Measurements from ENCODE around the gene TBC1D16.
A peak's percentile ranks its signal among the peaks of the same experiment; 100 is the strongest.
"Not testable (repeated sequence)": the region's sequence is repeated elsewhere in the genome, so short reads cannot be mapped to it uniquely, and the experiment has no call there.

Gene TBC1D16

DNA sequence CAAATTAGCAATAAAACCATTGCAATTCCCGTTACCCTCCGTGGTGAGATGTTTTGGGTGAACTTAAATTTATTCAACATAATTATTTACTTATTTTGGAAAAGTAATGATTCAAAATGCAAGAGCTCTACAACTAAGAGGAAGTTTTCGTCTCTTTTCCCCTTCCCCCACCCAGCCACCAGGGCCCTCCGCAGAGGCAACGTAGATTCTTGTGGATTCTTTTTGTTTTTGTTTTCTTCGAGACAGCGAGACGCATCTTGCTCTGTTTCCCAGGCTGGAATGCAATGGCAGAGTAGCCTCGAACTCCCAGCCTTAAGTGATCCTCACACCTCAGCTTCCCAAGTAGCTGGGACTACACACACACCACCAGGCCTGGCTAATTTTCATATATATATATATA, 19.9 kb upstream of the TBC1D16 start:
- DNase-seq (ENCODE audit: low read depth in 1 of 2, low spot score in 1 of 2): no peak

- DNase-seq (ENCODE audit: low read depth in 1 of 2, low spot score in 1 of 2): no peak
Measured at GRCh38 chr17:80053102-80053501, 17.4 kb upstream of the TBC1D16 start.

DNA sequence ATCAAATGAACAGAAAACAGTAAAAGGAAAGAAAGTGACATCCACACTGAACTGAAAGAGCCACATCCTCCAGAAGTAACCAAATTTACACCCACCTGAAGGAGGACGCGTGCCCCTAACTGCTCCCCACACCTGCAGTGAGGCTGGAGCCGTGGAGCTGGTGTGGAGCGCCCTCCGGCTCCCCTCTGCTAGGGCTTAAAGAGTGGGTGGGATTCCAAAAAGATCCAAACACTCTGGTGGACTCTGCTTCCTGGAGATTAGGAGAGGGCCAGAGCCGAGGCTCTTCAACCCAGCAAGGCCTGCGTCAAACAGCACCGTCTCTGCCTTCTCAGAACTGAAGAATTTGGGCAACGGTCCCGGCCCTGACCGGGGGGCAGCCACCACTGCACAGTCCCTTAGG, 16.0 kb upstream of the TBC1D16 start:
- no peak for DNase-seq (ENCODE audit: low read depth in 1 of 2, low spot score in 1 of 2)

GRCh38 chr17:80050706-80051105, 15.0 kb upstream of the TBC1D16 start:
- DNase-seq (ENCODE audit: low read depth in 1 of 2, low spot score in 1 of 2): no peak

GRCh38 chr17:80049986-80050385, 14.3 kb upstream of the TBC1D16 start:
- no peak for DNase-seq (ENCODE audit: low read depth in 1 of 2, low spot score in 1 of 2)

DNA sequence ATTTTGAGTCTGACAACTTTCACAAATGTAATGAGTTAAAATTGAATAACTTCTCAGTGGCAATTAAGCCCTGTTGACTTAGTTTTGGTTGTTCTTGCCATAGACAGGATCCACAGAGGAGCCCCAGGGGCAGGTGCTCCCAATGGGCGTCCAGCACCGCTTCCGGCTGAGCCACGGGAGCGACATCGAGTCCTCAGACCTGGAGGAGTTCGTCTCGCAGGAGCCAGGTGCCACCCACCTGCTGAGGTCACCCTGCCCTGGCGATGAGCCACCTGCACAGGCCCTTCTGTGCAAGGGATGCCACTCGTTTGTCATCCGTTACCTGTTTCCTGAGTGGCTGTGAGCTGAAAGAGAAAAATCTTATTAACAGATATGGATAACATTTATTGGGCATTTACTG, 11.5 kb upstream of the TBC1D16 start:
- DNase-seq (ENCODE audit: low read depth in 1 of 2, low spot score in 1 of 2): no peak

- DNase-seq (ENCODE audit: low read depth in 1 of 2, low spot score in 1 of 2): not testable (repeated sequence)
Measured at GRCh38 chr17:80046709-80047108, 11.0 kb upstream of the TBC1D16 start.

- DNase-seq (ENCODE audit: low read depth in 1 of 2, low spot score in 1 of 2): no peak
Measured at GRCh38 chr17:80045703-80046102, 10.0 kb upstream of the TBC1D16 start.

- DNase-seq (ENCODE audit: low read depth in 1 of 2, low spot score in 1 of 2): no peak
Measured at GRCh38 chr17:80043963-80044362, 8.3 kb upstream of the TBC1D16 start.

DNA sequence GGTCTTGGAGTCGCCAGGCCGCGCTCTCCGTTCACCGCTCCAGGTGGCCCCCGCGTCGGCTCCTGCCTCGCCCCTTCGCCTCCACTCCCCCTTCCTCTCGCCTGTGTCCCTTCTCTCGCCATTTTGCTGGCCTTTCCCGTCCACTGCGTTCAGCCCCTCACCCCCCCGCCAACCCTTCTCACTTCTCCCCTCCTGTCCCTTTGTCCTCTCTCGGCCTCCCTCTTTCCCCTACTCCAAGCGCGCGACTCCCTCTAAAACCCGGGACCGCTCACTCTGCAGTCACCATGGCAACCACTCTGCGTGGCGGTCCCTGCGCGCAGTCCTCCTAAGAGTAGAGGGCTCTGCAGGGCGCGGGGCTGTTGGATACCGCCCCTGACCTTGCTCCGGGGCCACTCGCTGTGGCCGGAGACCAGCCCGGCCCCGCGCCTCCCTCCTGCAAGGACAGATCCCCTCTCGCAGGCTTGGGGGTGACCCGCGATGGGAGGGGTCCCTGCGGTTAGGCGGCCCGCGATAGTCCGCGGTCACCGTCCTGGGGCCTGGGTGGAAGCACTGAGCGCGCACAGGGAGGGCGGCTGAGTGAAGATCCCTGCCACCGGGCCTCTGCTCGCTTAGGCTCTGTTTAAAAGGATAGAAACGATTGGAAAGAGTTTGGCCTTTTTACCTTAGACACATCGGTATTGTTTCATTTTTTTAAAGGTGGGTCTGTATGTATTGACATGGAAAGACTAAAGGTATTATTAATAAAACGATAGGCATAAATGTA, 1.2 kb upstream of the TBC1D16 start:
- peak; percentile 3 to 5 for DNase-seq (ENCODE audit: low read depth in 1 of 2, low spot score in 1 of 2)

DNA sequence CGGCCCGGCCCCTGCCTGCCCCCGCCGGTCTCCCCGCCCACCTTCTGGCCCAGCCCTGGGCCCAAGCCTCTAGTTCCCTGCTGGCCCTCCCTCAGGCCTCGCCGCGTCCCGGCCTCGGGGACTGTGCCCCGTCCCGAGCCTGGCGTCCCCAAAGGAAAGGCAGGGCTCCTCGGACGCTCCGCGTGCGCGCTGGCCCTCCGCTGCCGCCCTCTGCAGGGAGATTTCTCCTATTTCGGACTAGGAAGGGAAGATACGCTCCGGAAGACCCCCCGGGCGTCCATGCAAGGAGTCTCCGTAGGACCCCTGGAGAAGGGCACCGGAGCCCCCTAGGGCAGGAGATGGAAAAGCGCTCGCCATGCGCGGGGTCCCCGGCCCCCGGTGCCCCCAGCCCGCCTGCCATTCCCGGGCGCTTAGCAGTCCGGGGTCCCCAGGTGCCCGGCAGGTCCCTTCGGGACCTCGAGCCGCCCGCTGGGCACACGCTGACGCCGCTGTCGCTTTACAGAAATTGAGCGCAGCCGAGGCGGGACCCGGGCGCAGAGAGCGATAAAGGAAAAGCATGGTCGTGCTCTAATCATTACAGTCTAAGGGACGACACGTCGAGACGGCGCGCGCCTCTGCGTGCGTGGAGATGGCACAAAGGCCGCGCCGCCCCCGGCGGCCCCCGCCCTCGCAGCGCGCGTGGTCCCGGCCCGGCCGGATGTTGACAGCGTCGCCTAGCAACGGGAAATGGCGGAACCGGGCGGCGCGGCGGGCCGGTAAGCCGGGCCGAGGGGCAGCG, 454 bp upstream of the TBC1D16 start, which contains the start of gene CCDC40:
Gene CCDC40, plus strand, starts transcription at position 706 of the 778 bp plus-strand sequence. Its CDS starts 21 bp downstream, at position 727.
- peak; percentile 52 to 64 for DNase-seq (ENCODE audit: low read depth in 1 of 2, low spot score in 1 of 2)

DNA sequence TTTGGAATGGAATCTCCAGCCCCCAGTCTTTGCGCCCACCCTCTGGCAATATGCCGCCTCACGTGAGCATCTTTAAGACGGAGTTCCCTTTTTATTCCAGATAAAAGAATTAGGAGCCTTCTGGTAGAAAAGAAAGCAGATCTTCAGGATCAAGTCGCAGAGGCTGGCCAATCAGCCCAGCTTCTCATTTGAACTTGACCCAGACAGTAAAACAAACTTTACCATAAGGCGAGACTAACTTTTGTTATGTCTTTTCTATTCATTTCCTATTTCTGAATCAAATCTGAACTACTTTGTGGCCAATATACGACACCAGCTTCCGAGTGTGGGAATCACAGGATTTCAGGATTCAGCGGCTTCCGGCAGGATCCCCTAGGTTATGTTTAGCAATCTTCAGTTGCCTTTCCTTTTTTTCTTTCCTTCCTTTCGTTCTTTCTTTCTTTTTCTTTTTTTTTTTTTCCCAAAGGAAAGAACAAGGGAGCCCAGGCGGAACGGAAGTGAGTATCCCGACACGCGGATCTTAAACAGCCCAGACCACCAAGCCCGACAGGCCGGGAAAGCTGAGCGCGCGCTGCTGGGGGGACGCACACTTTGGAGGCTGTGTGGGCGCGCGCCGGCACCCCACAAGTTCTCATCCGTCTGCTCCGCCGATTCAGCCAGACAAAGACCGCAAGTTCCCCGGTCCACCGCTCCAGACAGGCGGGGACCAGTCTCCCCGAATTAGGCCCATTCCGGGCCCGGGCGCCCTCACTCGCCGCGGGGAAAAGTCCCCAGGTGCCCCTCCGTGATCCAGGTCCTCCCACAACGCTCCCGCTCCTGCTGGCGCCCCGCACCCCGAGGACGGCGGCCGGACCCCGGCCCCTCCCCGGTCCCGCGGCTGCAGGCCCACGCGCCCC, 633 bp downstream of the TBC1D16 start:
- DNase-seq (ENCODE audit: low read depth in 1 of 2, low spot score in 1 of 2): peak; percentile 11 to 12

DNA sequence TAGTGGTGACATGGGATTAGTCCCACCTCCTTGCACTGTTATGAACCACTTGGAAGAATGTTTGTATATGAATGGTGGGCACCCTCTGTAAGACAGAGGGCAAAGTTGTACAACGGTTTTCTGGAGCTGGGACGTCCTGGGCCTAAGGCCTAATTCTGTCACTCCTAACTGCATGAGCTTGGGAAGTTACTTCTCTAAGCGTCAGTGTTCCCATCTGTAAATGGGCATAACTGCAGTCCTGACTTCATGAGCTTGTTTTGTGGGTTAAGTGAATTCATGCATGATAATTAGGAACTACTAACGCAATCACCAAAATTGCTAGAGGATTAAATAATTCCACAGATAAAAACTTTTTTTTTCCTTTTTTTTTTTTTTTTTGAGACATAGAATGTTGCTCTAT, 1.8 kb downstream of the TBC1D16 start:
- no peak for DNase-seq (ENCODE audit: low read depth in 1 of 2, low spot score in 1 of 2)

GRCh38 chr17:80032614-80033171, 3.0 kb downstream of the TBC1D16 start:
- no peak for DNase-seq (ENCODE audit: low read depth in 1 of 2, low spot score in 1 of 2)

DNA sequence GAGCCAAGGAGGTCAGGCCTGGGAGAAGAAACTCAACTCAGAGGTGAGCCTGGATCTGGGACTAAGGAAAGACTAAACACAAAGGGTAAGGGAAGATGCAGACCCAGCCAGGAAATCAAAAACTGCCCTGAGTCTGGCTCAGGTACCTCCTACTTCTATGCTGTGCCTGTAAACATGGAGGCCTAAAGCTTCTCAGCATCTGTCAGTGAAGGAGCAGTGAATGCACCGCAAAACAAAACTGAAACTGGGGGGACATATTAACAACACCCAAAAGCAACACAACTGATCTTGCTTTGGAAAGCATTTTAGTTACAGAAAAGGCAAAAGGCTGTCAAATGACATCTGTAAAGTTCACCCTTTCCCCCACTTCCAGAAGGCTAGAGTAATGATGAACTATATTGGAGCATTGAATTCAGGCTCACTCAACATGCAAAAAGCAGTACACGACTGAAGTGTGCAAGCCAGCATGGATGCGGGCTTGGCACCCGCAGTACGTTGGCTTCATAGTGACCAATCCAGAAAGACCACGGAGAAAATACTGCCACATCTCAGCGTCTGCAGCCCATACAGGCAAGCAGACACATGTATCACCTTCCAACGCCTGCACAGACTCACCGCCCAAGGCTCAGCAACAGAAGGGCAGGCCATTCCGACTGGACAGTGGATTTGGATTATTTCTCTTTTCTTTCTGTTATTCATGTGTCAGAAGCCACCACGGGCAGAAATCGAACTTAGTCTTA, 3.8 kb downstream of the TBC1D16 start:
- DNase-seq (ENCODE audit: low read depth in 1 of 2, low spot score in 1 of 2): no peak

DNA sequence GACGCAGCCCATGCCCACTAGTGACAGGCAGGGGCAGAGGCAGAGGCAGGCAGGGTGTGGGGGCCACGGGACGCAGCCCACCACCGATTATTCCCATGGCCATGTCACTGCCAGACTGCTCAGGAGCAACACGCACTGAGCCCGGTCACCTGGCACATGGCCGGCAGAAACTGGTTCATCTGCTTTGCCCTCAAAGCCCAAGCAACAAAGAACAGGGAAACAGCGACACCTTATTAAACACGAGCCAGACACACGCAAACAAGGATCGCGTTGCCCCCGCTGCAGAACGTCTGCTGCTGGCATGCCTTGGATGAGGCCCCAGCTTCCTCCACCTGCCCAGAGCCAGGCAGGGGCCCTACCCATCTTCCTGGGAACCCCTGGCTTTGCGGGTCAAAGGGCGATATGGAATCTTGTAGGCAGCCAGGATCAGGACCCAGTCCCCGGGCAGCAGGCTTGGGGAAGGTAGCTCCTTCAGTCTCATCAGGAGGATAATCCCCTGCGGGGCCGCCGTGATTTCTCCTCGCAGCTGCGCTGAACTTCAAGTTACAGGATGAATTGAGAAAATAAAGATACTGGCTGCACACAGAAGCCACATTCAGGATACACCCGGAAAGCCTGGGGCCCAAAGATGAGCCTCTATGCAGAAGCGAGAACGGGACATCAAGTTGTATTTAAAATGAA, 4.8 kb downstream of the TBC1D16 start:
- DNase-seq (ENCODE audit: low read depth in 1 of 2, low spot score in 1 of 2): no peak

DNA sequence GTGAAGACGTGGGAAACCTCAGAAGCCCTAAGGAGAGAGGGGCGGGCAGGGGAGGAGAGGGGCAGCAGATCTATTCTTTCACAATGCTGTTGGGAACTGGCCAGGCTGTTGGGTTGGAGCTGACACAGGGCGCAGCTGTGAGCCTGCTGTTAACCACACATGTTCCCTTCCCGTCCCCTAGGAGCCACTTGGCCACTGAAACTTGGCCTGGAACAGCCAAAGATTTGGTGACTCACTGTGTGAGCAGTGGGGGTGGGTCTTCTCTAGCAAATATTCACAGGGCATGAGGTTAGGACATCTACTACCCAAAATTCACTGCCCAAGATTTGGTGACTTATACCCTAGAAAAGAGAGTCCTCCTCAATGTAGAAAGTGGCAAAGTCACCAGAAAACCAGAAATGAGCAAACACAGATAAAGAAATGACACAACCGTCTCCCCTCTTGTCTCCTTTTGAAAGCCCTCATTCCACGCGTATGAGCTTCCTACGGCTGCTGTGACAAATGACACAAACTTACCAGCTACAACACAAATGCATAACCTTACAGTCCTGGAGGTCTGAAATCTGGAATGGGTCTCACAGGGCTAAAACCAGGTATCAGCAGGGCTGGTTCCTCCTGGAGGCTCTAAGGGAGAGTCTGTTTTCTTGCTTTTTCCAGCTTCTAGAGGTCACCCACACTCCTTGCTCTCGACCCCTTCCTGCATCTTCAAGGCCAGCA, 6.3 kb downstream of the TBC1D16 start:
- DNase-seq (ENCODE audit: low read depth in 1 of 2, low spot score in 1 of 2): no peak

GRCh38 chr17:80028030-80028429, 7.6 kb downstream of the TBC1D16 start:
- no peak for DNase-seq (ENCODE audit: low read depth in 1 of 2, low spot score in 1 of 2)

DNA sequence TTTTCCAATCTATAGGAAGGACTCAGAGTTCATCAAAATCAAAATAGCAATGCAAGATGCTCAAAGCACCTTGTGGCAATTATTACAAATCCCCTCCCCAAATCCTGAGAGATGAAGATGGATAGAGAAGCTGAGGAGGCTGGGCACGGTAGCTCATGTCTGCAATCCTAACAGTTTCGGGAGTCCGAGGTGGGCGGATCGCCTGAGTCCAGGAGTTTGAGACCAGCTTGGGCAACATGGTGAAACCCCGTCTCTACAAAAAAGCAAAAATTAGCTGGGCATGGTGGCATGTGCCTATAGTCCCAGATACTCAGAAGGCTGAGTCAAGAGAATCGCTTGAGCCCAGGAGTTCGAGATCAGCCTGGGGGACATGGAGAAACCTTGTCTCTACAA, 8.6 kb downstream of the TBC1D16 start:
- DNase-seq (ENCODE audit: low read depth in 1 of 2, low spot score in 1 of 2): no peak

All from stimulated activated CD4-positive, alpha-beta T cell treated with anti-CD3 and anti-CD28 coated beads, Interleukin-15, amount 100 ng/mL, for 1 hour (primary cell).